ENCODE measurements around the gene CLTCL1.

DNA sequence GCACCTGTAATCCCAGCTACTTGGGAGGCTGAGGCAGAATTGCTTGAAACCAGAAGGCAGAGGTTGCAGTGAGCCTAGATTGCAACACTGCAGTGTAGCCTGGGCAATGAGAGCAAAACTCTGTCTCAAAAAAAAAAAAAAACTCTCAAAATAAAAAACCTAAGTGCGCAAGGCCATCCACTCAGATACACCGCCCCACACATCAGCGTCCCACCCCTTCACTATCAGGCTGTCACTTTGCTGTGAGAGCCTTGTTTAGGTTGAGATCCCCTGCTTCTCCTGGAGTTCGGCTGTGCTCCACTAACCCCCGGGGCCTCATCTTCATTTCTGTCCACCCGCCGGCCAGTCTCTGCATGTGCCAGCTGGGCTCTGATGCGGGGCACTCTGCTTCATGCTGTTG is 125.1 kb downstream of the CLTCL1 start:
- TF ChIP-seq, protein P1, sequence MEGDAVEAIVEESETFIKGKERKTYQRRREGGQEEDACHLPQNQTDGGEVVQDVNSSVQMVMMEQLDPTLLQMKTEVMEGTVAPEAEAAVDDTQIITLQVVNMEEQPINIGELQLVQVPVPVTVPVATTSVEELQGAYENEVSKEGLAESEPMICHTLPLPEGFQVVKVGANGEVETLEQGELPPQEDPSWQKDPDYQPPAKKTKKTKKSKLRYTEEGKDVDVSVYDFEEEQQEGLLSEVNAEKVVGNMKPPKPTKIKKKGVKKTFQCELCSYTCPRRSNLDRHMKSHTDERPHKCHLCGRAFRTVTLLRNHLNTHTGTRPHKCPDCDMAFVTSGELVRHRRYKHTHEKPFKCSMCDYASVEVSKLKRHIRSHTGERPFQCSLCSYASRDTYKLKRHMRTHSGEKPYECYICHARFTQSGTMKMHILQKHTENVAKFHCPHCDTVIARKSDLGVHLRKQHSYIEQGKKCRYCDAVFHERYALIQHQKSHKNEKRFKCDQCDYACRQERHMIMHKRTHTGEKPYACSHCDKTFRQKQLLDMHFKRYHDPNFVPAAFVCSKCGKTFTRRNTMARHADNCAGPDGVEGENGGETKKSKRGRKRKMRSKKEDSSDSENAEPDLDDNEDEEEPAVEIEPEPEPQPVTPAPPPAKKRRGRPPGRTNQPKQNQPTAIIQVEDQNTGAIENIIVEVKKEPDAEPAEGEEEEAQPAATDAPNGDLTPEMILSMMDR (IDR thresholded peaks at IDR 0.05) = no peak
- no peak for TF ChIP-seq POLR2A (IDR thresholded peaks at IDR 0.05)
